Measurements from ENCODE around the gene FAM170B.

FAM170B gene

GRCh38 chr10:49133706-49134248, at the start of gene FAM170B:
Gene FAM170B (minus strand): TSS chr10:49134021. CDS start chr10:49133918, 103 bp downstream.
- DNase-seq: no peak

- no peak for DNase-seq
These were observed 49.0 kb upstream of the FAM170B start for GRCh38 chr10:49182776-49183175.

GRCh38 chr10:49180444-49180860, 46.6 kb upstream of the FAM170B start:
- DNase-seq: no peak

GRCh38 chr10:49179699-49180443, 46.0 kb upstream of the FAM170B start:
- no peak for DNase-seq

- DNase-seq: no peak
These were observed 45.0 kb upstream of the FAM170B start for GRCh38 chr10:49178489-49179471.

- DNase-seq: no peak
These were observed 43.9 kb upstream of the FAM170B start for GRCh38 chr10:49177391-49178355.

GRCh38 chr10:49176310-49177268, 42.8 kb upstream of the FAM170B start:
- no peak for DNase-seq

- DNase-seq: no peak
These were observed 41.9 kb upstream of the FAM170B start for GRCh38 chr10:49175587-49176309.

GRCh38 chr10:49174926-49175500, 41.2 kb upstream of the FAM170B start:
- no peak for DNase-seq

- DNase-seq: no peak
These were observed 40.6 kb upstream of the FAM170B start for GRCh38 chr10:49174261-49174925.

- DNase-seq: no peak
These were observed 40.0 kb upstream of the FAM170B start for GRCh38 chr10:49173853-49174252.

GRCh38 chr10:49173201-49173772, 39.5 kb upstream of the FAM170B start:
- no peak for DNase-seq

- no peak for DNase-seq
These were observed 38.9 kb upstream of the FAM170B start for GRCh38 chr10:49172777-49173132.

- no peak for DNase-seq
These were observed 38.4 kb upstream of the FAM170B start for GRCh38 chr10:49172061-49172776.

GRCh38 chr10:49171326-49172060, 37.7 kb upstream of the FAM170B start:
- DNase-seq: no peak

- DNase-seq: no peak
These were observed 37.0 kb upstream of the FAM170B start for GRCh38 chr10:49170632-49171325.

- no peak for DNase-seq
These were observed 36.0 kb upstream of the FAM170B start for GRCh38 chr10:49169776-49170175.

Measured in NCI-H1930 (cell line).